HG02623 (cell line): ENCODE measurements around the gene KIF12.
"Not testable (repeated sequence)": the region's sequence is repeated elsewhere in the genome, so short reads cannot be mapped to it uniquely, and the experiment has no call there.

Experiments used
- ATAC-seq: cut with Tn5 transposase; IDR thresholded peaks from one replicate; pipeline ENCODE4 v1.9.1; 2021; ENCODE audit warnings: moderate library complexity; ENCODE audit not compliant: unreplicated experiment

KIF12 gene

GRCh38 chr9:114098936-114099668, at the start of gene KIF12:
Gene KIF12 (minus strand): TSS chr9:114099292. CDS start chr9:114099276, 16 bp downstream.
- no peak for ATAC-seq

GRCh38 chr9:114146735-114147134, 47.6 kb upstream of the KIF12 start:
- ATAC-seq = no peak

GRCh38 chr9:114143234-114143633, 44.1 kb upstream of the KIF12 start:
- ATAC-seq = no peak

GRCh38 chr9:114141553-114142402, 42.7 kb upstream of the KIF12 start:
- no peak for ATAC-seq

- no peak for ATAC-seq
Observed at GRCh38 chr9:114140850-114141249, 41.8 kb upstream of the KIF12 start.

- no peak for ATAC-seq
Observed at GRCh38 chr9:114140401-114140800, 41.3 kb upstream of the KIF12 start.

GRCh38 chr9:114139071-114139470, 40.0 kb upstream of the KIF12 start:
- no peak for ATAC-seq

GRCh38 chr9:114138552-114138971, 39.5 kb upstream of the KIF12 start:
- ATAC-seq = no peak

GRCh38 chr9:114137831-114138230, 38.7 kb upstream of the KIF12 start:
- no peak for ATAC-seq

- no peak for ATAC-seq
Observed at GRCh38 chr9:114134827-114135396, 35.8 kb upstream of the KIF12 start.

GRCh38 chr9:114132550-114132918, 33.4 kb upstream of the KIF12 start:
- ATAC-seq = no peak

- ATAC-seq = no peak
Observed at GRCh38 chr9:114131808-114132549, 32.9 kb upstream of the KIF12 start.

- ATAC-seq = no peak
Observed at GRCh38 chr9:114130624-114131277, 31.7 kb upstream of the KIF12 start.

GRCh38 chr9:114130141-114130540, 31.0 kb upstream of the KIF12 start:
- no peak for ATAC-seq

- ATAC-seq = not testable (repeated sequence)
Observed at GRCh38 chr9:114128759-114129158, 29.7 kb upstream of the KIF12 start.

- ATAC-seq = no peak
Observed at GRCh38 chr9:114126247-114127060, 27.4 kb upstream of the KIF12 start.

- no peak for ATAC-seq
Observed at GRCh38 chr9:114125476-114126013, 26.5 kb upstream of the KIF12 start.

- ATAC-seq = no peak
Observed at GRCh38 chr9:114124666-114125475, 25.8 kb upstream of the KIF12 start.

- ATAC-seq = no peak
Observed at GRCh38 chr9:114124138-114124537, 25.0 kb upstream of the KIF12 start.
